ENCODE measurements around the gene IL1F10.

The IL1F10 gene

DNA sequence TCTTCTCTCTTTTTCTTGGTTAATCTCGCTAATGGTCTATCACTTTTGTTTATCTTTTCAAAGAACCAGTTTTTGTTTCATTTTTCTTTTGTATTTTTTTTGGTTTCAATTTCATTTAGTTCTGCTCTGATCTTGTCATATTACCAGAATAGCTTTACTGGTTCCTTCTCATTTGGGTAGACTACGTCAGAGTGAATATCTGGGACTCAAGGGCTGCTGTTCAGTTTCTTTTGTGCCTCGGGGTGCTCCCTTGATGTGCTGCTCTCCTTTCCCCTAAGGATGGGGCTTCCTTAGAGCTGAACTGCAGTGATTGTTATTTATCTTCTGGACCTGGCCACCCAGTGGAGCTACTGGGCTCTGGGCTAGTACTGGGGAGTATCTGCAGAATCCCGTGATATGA lies 30.3 kb downstream of the IL1F10 start:
- Mint-ChIP-seq H3K4me1 (peaks cover 19 to 36% of the 10 kb centered on the region in 2 donors), H3K4me3 (peak overlapping the region; percentile 23 to 55), H3K9me3 (peaks cover 13 to 28% of the 10 kb centered on the region in 2 donors), H3K27ac (peak overlapping the region; percentile 48), H3K36me3 (peaks cover 12 to 20% of the 10 kb centered on the region in 2 donors), H3K27me3 (peaks cover 13 to 24% of the 10 kb centered on the region in 2 donors)
- peak; percentile 75 to 85 for ATAC-seq (replicated peaks)
- no peak for DNase-seq

- H3K27me3 Mint-ChIP-seq, result peaks cover 13 to 27% of the 10 kb centered on the region in 2 donors
- peak overlapping the region; percentile 48 for H3K27ac Mint-ChIP-seq
- H3K4me1 Mint-ChIP-seq, result peaks cover 19 to 41% of the 10 kb centered on the region in 2 donors
- ATAC-seq (replicated peaks), result no peak
- H3K9me3 Mint-ChIP-seq, result peaks cover 13 to 28% of the 10 kb centered on the region in 2 donors
- DNase-seq, result no peak
- peaks cover 12 to 20% of the 10 kb centered on the region in 2 donors for H3K36me3 Mint-ChIP-seq
- peak overlapping the region in 1 of 2 donors; percentile 23 for H3K4me3 Mint-ChIP-seq
Measured at GRCh38 chr2:113098532-113098931, 30.8 kb downstream of the IL1F10 start.

DNA sequence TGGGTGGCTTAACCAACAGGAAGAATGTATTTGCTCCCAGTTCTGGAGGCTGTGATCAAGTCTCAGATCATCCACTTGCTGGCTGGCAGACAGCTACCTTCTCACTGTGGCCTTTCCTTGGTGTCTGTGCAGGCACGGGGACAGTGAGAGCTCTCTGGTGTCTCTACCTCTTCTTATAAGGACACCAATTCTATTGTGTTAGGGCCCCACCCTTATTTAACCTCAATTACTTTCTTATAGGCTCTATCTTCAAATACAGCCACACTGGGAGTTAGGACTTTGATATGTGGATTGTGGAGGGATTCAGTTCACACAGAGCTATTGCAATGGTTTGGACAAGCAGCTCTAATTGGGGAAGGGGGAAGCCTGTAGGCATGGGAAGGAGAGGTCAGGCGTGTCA lies 34.4 kb downstream of the IL1F10 start:
- H3K4me1 Mint-ChIP-seq, result peaks cover 24 to 52% of the 10 kb centered on the region in 2 donors
- no peak for ATAC-seq (replicated peaks)
- H3K36me3 Mint-ChIP-seq, result peaks cover 10 to 18% of the 10 kb centered on the region in 2 donors
- H3K4me3 Mint-ChIP-seq, result no peak overlapping the region
- no peak for DNase-seq
- peaks cover 11 to 16% of the 10 kb centered on the region in 2 donors for H3K27me3 Mint-ChIP-seq
- peaks cover 9 to 16% of the 10 kb centered on the region in 2 donors for H3K9me3 Mint-ChIP-seq
- peak overlapping the region; percentile 75 for H3K27ac Mint-ChIP-seq

DNA sequence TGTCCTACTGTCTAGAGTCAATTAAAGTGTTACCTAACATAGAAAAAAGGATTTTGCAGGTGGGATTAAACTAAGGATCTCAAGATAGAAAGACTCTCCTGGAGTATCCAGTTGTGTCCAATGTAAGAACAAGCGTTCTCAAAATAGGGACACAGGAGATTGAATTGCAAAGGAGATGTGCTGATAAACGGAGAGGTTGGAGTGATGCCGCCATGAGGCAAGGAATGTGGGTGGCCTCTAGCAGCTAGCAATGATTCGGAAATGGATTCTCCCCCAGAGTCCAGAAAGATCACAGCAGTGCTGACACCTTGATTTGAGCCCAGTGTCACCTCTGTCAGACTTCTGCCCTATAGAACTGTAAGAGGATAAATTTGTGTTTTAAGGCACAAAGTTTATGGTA lies 35.5 kb downstream of the IL1F10 start:
- H3K4me3 Mint-ChIP-seq, result no peak overlapping the region
- H3K9me3 Mint-ChIP-seq, result peaks cover 6 to 9% of the 10 kb centered on the region in 2 donors
- peaks cover 18 to 45% of the 10 kb centered on the region in 2 donors for H3K4me1 Mint-ChIP-seq
- H3K27me3 Mint-ChIP-seq, result peaks cover 12 to 18% of the 10 kb centered on the region in 2 donors
- peaks cover 7 to 13% of the 10 kb centered on the region in 2 donors for H3K36me3 Mint-ChIP-seq
- H3K27ac Mint-ChIP-seq, result peak overlapping the region; percentile 57
- DNase-seq (no peak), ATAC-seq (replicated peaks) (no peak)

- DNase-seq (no peak), ATAC-seq (replicated peaks) (peak; percentile 97 to 98)
- H3K27ac Mint-ChIP-seq, result peak overlapping the region; percentile 89
- H3K27me3 Mint-ChIP-seq, result peaks cover 18 to 24% of the 10 kb centered on the region in 2 donors
- peaks cover 6 to 9% of the 10 kb centered on the region in 2 donors for H3K9me3 Mint-ChIP-seq
- peaks cover 7 to 13% of the 10 kb centered on the region in 2 donors for H3K36me3 Mint-ChIP-seq
- peak overlapping the region; percentile 22 to 44 for H3K4me3 Mint-ChIP-seq
- peaks cover 15 to 41% of the 10 kb centered on the region in 2 donors for H3K4me1 Mint-ChIP-seq
Measured at GRCh38 chr2:113104054-113104611, 36.4 kb downstream of the IL1F10 start.

DNA sequence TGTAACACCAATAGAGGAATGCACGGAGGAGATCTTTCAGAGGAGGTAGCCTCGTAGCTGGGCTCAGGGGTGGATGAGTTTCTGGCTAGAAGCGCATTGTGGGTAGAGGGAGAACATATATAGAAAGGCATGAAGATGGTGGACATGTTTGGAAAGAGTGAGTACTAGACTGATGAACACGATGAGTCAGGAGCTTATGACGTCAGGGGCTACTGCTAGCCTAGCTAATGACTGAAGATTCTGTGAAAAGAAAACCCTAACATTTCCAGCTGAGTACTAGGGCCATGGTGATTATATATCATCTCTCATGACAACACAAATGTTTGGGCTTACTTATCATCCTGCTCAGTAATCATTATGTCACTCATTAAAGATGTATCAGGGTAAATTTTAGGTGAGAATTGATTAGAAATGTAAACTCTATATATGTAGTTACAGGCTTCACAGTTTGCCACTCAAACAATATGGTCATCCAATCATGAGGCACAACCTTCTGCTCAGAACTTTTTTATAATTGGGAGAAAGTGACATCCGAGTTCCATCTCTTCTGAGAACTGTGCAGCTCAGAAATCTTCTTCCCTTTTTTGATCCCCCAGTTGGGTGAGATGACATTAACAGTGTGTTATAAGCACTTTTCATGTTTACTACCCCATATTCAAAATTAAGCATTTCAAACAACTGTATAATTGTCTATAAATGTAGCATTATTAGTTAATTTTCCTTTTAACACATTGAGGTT lies 37.4 kb downstream of the IL1F10 start:
- Mint-ChIP-seq H3K4me3 (no peak overlapping the region), H3K9me3 (peaks cover 6 to 9% of the 10 kb centered on the region in 2 donors), H3K4me1 (peaks cover 15 to 41% of the 10 kb centered on the region in 2 donors), H3K27ac (no peak overlapping the region), H3K36me3 (peaks cover 7 to 13% of the 10 kb centered on the region in 2 donors), H3K27me3 (peaks cover 18 to 31% of the 10 kb centered on the region in 2 donors)
- no peak for DNase-seq
- ATAC-seq (replicated peaks), result peak; percentile 10 to 35

- no peak overlapping the region for H3K4me3 Mint-ChIP-seq
- no peak for ATAC-seq (replicated peaks)
- DNase-seq, result no peak
- no peaks in the 10 kb centered on the region for H3K36me3 Mint-ChIP-seq
- H3K9me3 Mint-ChIP-seq, result no peaks in the 10 kb centered on the region
- H3K27ac Mint-ChIP-seq, result no peak overlapping the region
- H3K4me1 Mint-ChIP-seq, result no peaks in the 10 kb centered on the region
- peaks cover 6 to 19% of the 10 kb centered on the region in 2 donors for H3K27me3 Mint-ChIP-seq
Measured at GRCh38 chr2:113111121-113111520, 43.4 kb downstream of the IL1F10 start.

DNA sequence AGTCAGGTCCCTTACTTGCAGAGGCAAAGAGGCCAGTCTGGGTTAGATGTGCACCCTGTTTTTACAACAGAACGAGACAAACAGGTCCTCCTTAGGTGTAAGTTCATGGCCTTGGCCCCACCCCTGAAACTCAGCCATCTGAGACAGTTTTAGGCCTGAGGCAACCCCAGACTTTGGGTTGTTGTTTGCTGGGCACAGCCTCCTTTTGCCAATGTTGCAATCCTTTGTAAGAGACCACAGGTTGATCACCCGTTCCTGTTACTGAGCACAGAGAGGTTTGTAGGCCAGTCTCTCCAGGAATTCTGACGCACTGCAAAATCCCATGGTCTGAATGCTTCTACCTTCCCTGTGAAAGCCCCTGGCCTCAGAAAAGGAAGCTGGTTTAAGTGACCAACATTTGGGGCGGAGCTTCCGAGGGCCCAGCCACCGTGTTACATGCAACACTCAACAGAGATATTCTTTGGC lies 44.1 kb downstream of the IL1F10 start:
- no peaks in the 10 kb centered on the region for H3K36me3 Mint-ChIP-seq
- H3K4me3 Mint-ChIP-seq, result no peak overlapping the region
- no peak overlapping the region for H3K27ac Mint-ChIP-seq
- H3K27me3 Mint-ChIP-seq, result peaks cover 6 to 18% of the 10 kb centered on the region in 2 donors
- no peaks in the 10 kb centered on the region for H3K9me3 Mint-ChIP-seq
- no peak for DNase-seq
- ATAC-seq (replicated peaks), result no peak
- peaks cover 0 to 5% of the 10 kb centered on the region in 2 donors for H3K4me1 Mint-ChIP-seq

DNA sequence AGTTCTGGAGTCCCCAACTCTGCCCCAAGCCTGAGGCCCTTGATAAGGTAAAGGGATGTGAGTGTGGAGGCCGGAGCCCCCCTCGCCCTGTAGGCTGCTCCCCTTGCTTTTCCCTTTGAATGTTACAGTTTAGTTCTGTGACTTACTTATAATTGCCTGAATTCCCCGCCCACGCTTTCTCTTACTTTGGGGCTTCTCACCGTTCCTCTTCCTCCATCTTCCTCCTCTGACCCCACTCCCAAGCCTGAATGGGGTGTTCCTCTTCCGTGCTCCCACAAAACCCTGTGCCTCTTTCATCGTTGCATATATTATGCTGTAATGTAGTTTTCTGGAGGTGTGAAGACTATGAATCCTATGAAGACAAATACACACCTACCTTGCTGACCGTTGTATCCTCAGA lies 44.7 kb downstream of the IL1F10 start:
- DNase-seq (no peak), ATAC-seq (replicated peaks) (no peak)
- peaks cover 6 to 15% of the 10 kb centered on the region in 2 donors for H3K27me3 Mint-ChIP-seq
- H3K4me3 Mint-ChIP-seq, result no peak overlapping the region
- H3K36me3 Mint-ChIP-seq, result no peaks in the 10 kb centered on the region
- peaks cover 0 to 7% of the 10 kb centered on the region in 2 donors for H3K4me1 Mint-ChIP-seq
- no peak overlapping the region for H3K27ac Mint-ChIP-seq
- no peaks in the 10 kb centered on the region for H3K9me3 Mint-ChIP-seq

DNA sequence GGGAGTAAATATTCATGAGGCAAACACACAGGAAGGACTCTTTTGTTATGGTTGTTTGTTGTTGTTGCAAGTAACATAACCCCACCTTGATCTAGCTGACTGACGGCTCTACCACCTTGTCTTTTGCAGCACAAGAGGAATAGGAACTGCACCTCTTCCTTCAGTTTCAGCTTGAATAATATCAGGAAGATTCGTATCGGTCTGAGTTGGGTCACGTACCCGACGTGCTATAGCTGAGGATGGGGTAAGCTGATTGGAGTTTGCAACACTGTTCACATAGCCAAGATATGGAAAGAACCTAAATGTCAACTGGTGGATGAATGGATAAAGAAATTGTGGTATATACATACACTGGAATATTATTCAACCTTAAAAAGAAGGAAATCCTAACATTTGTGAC lies 45.1 kb downstream of the IL1F10 start:
- ATAC-seq (replicated peaks) (no peak), DNase-seq (no peak)
- no peak overlapping the region for H3K27ac Mint-ChIP-seq
- H3K27me3 Mint-ChIP-seq, result peaks cover 6 to 15% of the 10 kb centered on the region in 2 donors
- H3K9me3 Mint-ChIP-seq, result no peaks in the 10 kb centered on the region
- H3K4me3 Mint-ChIP-seq, result no peak overlapping the region
- no peaks in the 10 kb centered on the region for H3K36me3 Mint-ChIP-seq
- H3K4me1 Mint-ChIP-seq, result peaks cover 0 to 8% of the 10 kb centered on the region in 2 donors

DNA sequence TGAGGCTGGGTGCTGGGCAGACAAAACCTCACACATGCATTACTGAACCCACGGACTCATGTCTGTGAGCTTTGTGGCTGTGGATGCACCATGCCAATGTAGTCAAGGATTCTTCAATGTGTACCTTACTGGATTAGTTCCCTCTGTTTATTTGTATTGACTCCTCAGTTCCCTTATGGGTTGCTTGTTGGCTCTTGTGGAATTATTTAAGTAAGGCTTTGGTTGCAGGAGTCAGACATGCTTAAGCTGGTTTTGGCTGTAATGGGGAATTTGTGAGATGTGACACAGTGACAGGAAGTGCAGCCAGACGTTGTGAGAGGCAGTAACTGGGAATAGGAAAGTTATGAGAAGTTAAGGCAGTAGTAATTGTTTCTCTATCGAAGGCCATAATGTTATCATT lies 46.0 kb downstream of the IL1F10 start:
- Mint-ChIP-seq H3K27ac (no peak overlapping the region), H3K36me3 (no peaks in the 10 kb centered on the region), H3K4me3 (no peak overlapping the region), H3K4me1 (peaks cover 0 to 8% of the 10 kb centered on the region in 2 donors), H3K27me3 (peaks cover under 1 to 8% of the 10 kb centered on the region in 2 donors), H3K9me3 (no peaks in the 10 kb centered on the region)
- ATAC-seq (replicated peaks) (no peak), DNase-seq (no peak)

DNA sequence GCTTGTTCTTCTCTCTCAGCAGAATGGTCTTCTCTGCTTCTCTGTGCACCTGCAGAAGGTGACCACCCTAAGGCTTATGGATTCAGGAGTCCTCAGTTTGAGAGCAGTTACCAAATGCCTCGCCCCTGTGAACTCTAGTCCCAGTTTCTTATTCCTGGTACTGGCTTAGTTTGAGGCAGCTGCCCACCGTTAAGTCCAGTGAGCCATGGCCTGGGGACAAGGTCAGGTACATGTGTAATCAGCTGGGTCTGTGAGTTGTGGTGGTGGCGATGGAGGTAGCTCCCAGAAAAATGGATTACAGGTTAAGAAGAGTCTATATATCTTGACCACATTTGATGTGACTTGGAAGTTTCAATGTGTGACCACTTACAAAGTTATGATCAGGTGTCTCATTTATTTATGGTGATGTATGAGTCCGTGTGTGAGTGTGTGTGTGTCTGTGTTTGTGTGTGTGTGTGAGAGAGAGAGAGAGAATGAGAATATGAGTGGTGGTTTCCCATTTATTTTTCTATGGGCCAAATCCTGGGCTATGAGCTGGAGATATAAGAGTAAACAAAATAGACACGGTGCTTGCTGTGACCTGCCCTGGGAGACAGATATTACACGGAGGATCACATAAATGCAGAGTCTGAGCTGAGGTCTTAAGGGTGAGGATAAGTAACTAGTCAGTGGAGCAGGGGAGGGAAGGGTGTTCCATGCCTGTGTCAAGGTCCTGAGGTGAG lies 46.6 kb downstream of the IL1F10 start:
- peaks cover 0 to 8% of the 10 kb centered on the region in 2 donors for H3K4me1 Mint-ChIP-seq
- no peak overlapping the region for H3K4me3 Mint-ChIP-seq
- H3K27me3 Mint-ChIP-seq, result peaks cover 0 to 7% of the 10 kb centered on the region in 2 donors
- H3K36me3 Mint-ChIP-seq, result no peaks in the 10 kb centered on the region
- ATAC-seq (replicated peaks), result no peak
- H3K9me3 Mint-ChIP-seq, result no peaks in the 10 kb centered on the region
- no peak overlapping the region for H3K27ac Mint-ChIP-seq
- DNase-seq, result no peak

DNA sequence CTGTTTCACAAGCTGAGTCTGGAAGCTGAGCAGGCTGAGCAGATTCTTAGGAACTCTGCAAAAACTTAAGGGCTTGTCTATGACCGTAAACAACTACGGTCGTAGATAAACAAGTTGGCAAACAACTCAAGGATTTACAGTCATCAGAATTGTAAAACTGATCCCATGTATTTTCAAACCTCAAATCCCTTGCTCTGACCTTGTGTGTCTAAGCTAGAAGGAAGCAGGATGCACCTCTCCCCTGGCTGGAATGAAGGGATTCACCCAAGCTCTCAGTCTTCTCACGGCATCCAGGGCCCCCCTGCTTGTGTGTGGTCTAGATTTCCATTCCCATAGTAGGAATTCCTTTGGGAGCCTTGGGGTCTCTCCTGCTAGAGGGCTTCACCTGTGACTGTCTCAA lies 47.2 kb downstream of the IL1F10 start:
- Mint-ChIP-seq H3K36me3 (no peaks in the 10 kb centered on the region), H3K27me3 (peaks cover 0 to under 1% of the 10 kb centered on the region in 2 donors), H3K9me3 (no peaks in the 10 kb centered on the region), H3K27ac (no peak overlapping the region), H3K4me1 (peaks cover 6 to 8% of the 10 kb centered on the region in 2 donors), H3K4me3 (no peak overlapping the region)
- DNase-seq (no peak), ATAC-seq (replicated peaks) (no peak)

Measured in stimulated activated naive B cell treated with anti-CD40 and anti-IgM and Interleukin-4, amounts not matched to agents 10 μg/mL and 1 μg/mL and 100 μg/mL, for 72 hours (primary cell).